H1 (cell line): Measurements from ENCODE around the gene GRID1. TPM values are rescaled to one million over a fixed set of nuclear protein-coding genes. Genes with fewer than 3 reads are reported as not detected.

Experiments
- BRCA1 ChIP-seq: IDR thresholded peaks from 2 replicates; pipeline ENCODE4 v1.6.1; 2012; ENCODE audit warnings: low read depth, low read length, improper control_type of control experiment
- SAP30 ChIP-seq: fragments of 300-600 bp; sonication (generic); IDR thresholded peaks from 2 replicates; pipeline ENCODE4 v1.7.1; 2012; ENCODE audit warnings: low read length, moderate library complexity, mild to moderate bottlenecking, inconsistent platforms; ENCODE audit not compliant: insufficient read depth, insufficient replicate concordance
- polyA plus RNA-seq, 7 experiments: library from polyadenylated mRNA; depleted of rRNA in 3 of 7; stranded (reverse) in 5 of 7; unstranded in 2 of 7; fragments of >200 nt in 5 of 7; fragments of 200-250 nt in 2 of 7; gene quantifications; 1 replicate in 5 of 7; 2 replicates in 1 of 7; 4 replicates in 1 of 7; pipeline versions ENCODE4 v1.2.1 to v1.2.3, GENCODE V29; 2011 to 2013; ENCODE audit warnings: missing spikeins in 2 of 7, mixed read lengths in 2 of 7
- total RNA-seq: library from RNA; stranded (reverse); fragmentation: NEBNext Ultra II Directional; extraction: Animal tissue kit (Norgen Biotek cat#: 25700); gene quantifications from 2 replicates; pipeline ENCODE4 v1.2.1, GENCODE V29; 2021

Gene GRID1
- total and polyA plus RNA-seq, 2 of the 8 experiments (the other 6 are each of a cell fraction or from before 2014, with no cell fraction given), result 0.22 to 0.30 TPM

- TF ChIP-seq BRCA1, result no peak
- no peak for TF ChIP-seq SAP30
Observed at GRCh38 chr10:86071145-86071544, 295.4 kb downstream of the GRID1 start (continued).
